H9 (cell line): ENCODE data around the gene RPS24. TPM values are rescaled to one million over a fixed set of nuclear protein-coding genes. Genes with fewer than 3 reads are reported as not detected.

Experiments
- DNase-seq: peaks from one replicate; pipeline ENCODE4 v3.0.0-alpha.2; 2017
- H2AFZ ChIP-seq: one replicate; pipeline ENCODE4 v1.6.1; 2013; ENCODE audit warnings: mild to moderate bottlenecking, low read length, control low read depth, moderate library complexity
- H2AK5ac ChIP-seq: 2 replicates; pipeline ENCODE4 v1.6.1; 2013; ENCODE audit warnings: low read length, control low read depth, mixed read lengths; ENCODE audit not compliant: insufficient read length
- H2BK120ac ChIP-seq: one replicate; pipeline ENCODE4 v1.6.1; 2013; ENCODE audit warnings: low read depth, mild to moderate bottlenecking, low read length, control low read depth, inconsistent platforms; ENCODE audit not compliant: poor library complexity, severe bottlenecking
- H2BK12ac ChIP-seq: 2 replicates; pipeline ENCODE4 v1.6.1; 2013; ENCODE audit warnings: low read length, control low read depth, mixed read lengths, low read depth; ENCODE audit not compliant: insufficient read length
- H2BK15ac ChIP-seq: 2 replicates; pipeline ENCODE4 v1.6.1; 2013; ENCODE audit warnings: low read depth, low read length, control low read depth
- H2BK20ac ChIP-seq: one replicate; pipeline ENCODE4 v1.6.1; 2013; ENCODE audit warnings: low read depth, mild to moderate bottlenecking, low read length, control low read depth, inconsistent platforms; ENCODE audit not compliant: poor library complexity, severe bottlenecking
- H2BK5ac ChIP-seq: 2 replicates; pipeline ENCODE4 v1.6.1; 2013; ENCODE audit warnings: low read length, control low read depth, mixed read lengths; ENCODE audit not compliant: insufficient read length
- H3K14ac ChIP-seq: 2 replicates; pipeline ENCODE4 v1.6.1; 2013; ENCODE audit warnings: low read length, control low read depth; ENCODE audit not compliant: insufficient read depth
- H3K18ac ChIP-seq: 2 replicates; pipeline ENCODE4 v1.6.1; 2013; ENCODE audit warnings: low read depth, mild to moderate bottlenecking, mixed read lengths, low read length, control low read depth; ENCODE audit not compliant: insufficient read length
- H3K23ac ChIP-seq: 2 replicates; pipeline ENCODE4 v1.6.1; 2013; ENCODE audit warnings: low read length, control low read depth, mixed read lengths, low read depth; ENCODE audit not compliant: insufficient read length
- H3K23me2 ChIP-seq: 2 replicates; pipeline ENCODE4 v1.6.1; 2013; ENCODE audit warnings: low read depth, mild to moderate bottlenecking, mixed read lengths, low read length, control low read depth; ENCODE audit not compliant: insufficient read length, poor library complexity, severe bottlenecking
- H3K27ac ChIP-seq: 2 replicates; pipeline ENCODE4 v1.5.1; 2013; ENCODE audit warnings: low read length, control low read depth, mixed read lengths, low read depth; ENCODE audit not compliant: insufficient read length
- H3K27me3 ChIP-seq: 2 replicates; pipeline ENCODE4 v1.6.1; 2013; ENCODE audit warnings: low read length, control low read depth, inconsistent platforms; ENCODE audit not compliant: insufficient read depth
- H3K4ac ChIP-seq: 2 replicates; pipeline ENCODE4 v1.6.1; 2013; ENCODE audit warnings: low read depth, mild to moderate bottlenecking, control low read depth, inconsistent platforms, low read length, moderate library complexity
- H3K4me1 ChIP-seq: 2 replicates; pipeline ENCODE4 v1.6.1; 2013; ENCODE audit warnings: low read length, control low read depth, inconsistent platforms; ENCODE audit not compliant: insufficient read depth
- H3K4me2 ChIP-seq: 2 replicates; pipeline ENCODE4 v1.6.1; 2013; ENCODE audit warnings: low read length, control low read depth, mixed read lengths; ENCODE audit not compliant: insufficient read length, insufficient read depth
- H3K56ac ChIP-seq: 2 replicates; pipeline ENCODE4 v1.6.1; 2013; ENCODE audit warnings: low read depth, mild to moderate bottlenecking, mixed read lengths, low read length, control low read depth; ENCODE audit not compliant: insufficient read length
- H3K79me1 ChIP-seq: 2 replicates; pipeline ENCODE4 v1.6.1; 2013; ENCODE audit warnings: low read depth, mild to moderate bottlenecking, moderate library complexity, low read length, control low read depth, inconsistent platforms; ENCODE audit not compliant: insufficient read depth, poor library complexity, severe bottlenecking
- H3K79me2 ChIP-seq: 2 replicates; pipeline ENCODE4 v1.6.1; 2013; ENCODE audit warnings: low read length, control low read depth, inconsistent platforms; ENCODE audit not compliant: insufficient read depth
- H3K9ac ChIP-seq: 2 replicates; pipeline ENCODE4 v1.6.1; 2013; ENCODE audit warnings: low read length, control low read depth, mixed read lengths; ENCODE audit not compliant: insufficient read length; ENCODE audit errors: extremely low read depth
- H3K9me3 ChIP-seq: one replicate; pipeline ENCODE4 v1.6.1; 2013; ENCODE audit warnings: low read depth, low read length, inconsistent platforms; ENCODE audit not compliant: control insufficient read depth
- H3T11ph ChIP-seq: one replicate; pipeline ENCODE4 v1.6.1; 2013; ENCODE audit warnings: mild to moderate bottlenecking, low read length, control low read depth, inconsistent platforms
- H4K20me1 ChIP-seq: one replicate; pipeline ENCODE4 v1.6.1; 2013; ENCODE audit not compliant: control insufficient read depth, insufficient read length, insufficient read depth
- H4K5ac ChIP-seq: 2 replicates; pipeline ENCODE4 v1.6.1; 2013; ENCODE audit warnings: low read depth, mild to moderate bottlenecking, mixed read lengths, low read length, control low read depth; ENCODE audit not compliant: insufficient read length
- H4K8ac ChIP-seq: replicated peaks from 2 replicates; pipeline ENCODE4 v1.6.1; 2013; ENCODE audit warnings: low read length, control low read depth, mixed read lengths, low read depth; ENCODE audit not compliant: insufficient read length
- H4K91ac ChIP-seq: 2 replicates; pipeline ENCODE4 v1.6.1; 2013; ENCODE audit warnings: low read depth, mild to moderate bottlenecking, moderate library complexity, mixed read lengths, low read length, control low read depth; ENCODE audit not compliant: insufficient read length
- H3K27ac Mint-ChIP-seq, 3 experiments: 2 replicates in 2 of 3; 3 replicates in 1 of 3; pipeline ENCODE4 v1.8.0; 2020 to 2021; ENCODE audit warnings: mixed read lengths in 3 of 3, mild to moderate bottlenecking in 1 of 3, moderate library complexity in 1 of 3
- H3K27me3 Mint-ChIP-seq: 2 replicates; pipeline ENCODE4 v1.8.0; 2021; ENCODE audit warnings: low read depth, mild to moderate bottlenecking, moderate library complexity, mixed read lengths
- H3K36me3 Mint-ChIP-seq, 3 experiments: 2 replicates in 2 of 3; 3 replicates in 1 of 3; pipeline ENCODE4 v1.8.0; 2020 to 2021; ENCODE audit warnings: low read depth in 3 of 3, mixed read lengths in 3 of 3; ENCODE audit not compliant: insufficient read depth in 1 of 3
- H3K4me1 Mint-ChIP-seq, 2 experiments: 2 replicates each; pipeline ENCODE4 v1.8.0; 2020; ENCODE audit warnings: mixed read lengths in 2 of 2
- H3K4me3 Mint-ChIP-seq, 2 experiments: 2 replicates in 1 of 2; 3 replicates in 1 of 2; pipeline ENCODE4 v1.8.0; 2020 to 2021; ENCODE audit warnings: mild to moderate bottlenecking in 2 of 2, mixed read lengths in 2 of 2, moderate library complexity in 1 of 2
- H3K9me3 Mint-ChIP-seq, 2 experiments: 2 replicates in 1 of 2; 3 replicates in 1 of 2; pipeline ENCODE4 v1.8.0; 2020; ENCODE audit warnings: mild to moderate bottlenecking in 2 of 2, mixed read lengths in 2 of 2, moderate library complexity in 1 of 2
- WGBS: extraction: QIAGEN DNeasy Blood & Tissue Kit; methylation state at CpG from one replicate; pipeline ENCODE4 v1.1.7; 2013; ENCODE audit warnings: missing lambda C conversion rate, low lambda C conversion rate, mixed read lengths; ENCODE audit not compliant: insufficient read length; ENCODE audit errors: extremely low coverage; 5-methylcytosine and 5-hydroxymethylcytosine counted together
- total RNA-seq: library from RNA; stranded (reverse); gene quantifications from 2 replicates; pipeline ENCODE4 v1.2.1, GENCODE V29; 2021
- TF ChIP-seq, protein P1 (sequence below): fragments of 200-600 bp; sonication (generic); conservative IDR thresholded peaks from 3 replicates; pipeline ENCODE4 v1.8.0; 2021; ENCODE audit warnings: antibody characterized with exemption, mild to moderate bottlenecking

RPS24 gene
- total RNA-seq, 1 experiment from 2014 or later: 1,966 TPM

- H3K27me3 Mint-ChIP-seq: no peaks in the 10 kb centered on the region; the same call in 1 of the 2 replicates
- no peak overlapping the region for H3K23ac ChIP-seq
- no peak overlapping the region for H4K91ac ChIP-seq
- peaks cover 3% of the 10 kb centered on the region for H4K20me1 ChIP-seq
- H3T11ph ChIP-seq: no peak overlapping the region
- no peaks in the 10 kb centered on the region for H3K9me3 Mint-ChIP-seq
- H3K4me1 ChIP-seq: no peaks in the 10 kb centered on the region; the same call in 1 of the 2 replicates
- H3K27ac Mint-ChIP-seq: peak overlapping the region in 1 of 3 experiments; percentile 12; a peak in 1 of 7 replicates
- no peak overlapping the region for H4K8ac ChIP-seq
- WGBS: no CpG with 5 or more reads among the region's 10 CpGs
- H2BK120ac ChIP-seq: no peak overlapping the region
- no peak overlapping the region for H3K14ac ChIP-seq
- H3K56ac ChIP-seq: no peak overlapping the region
- H3K27me3 ChIP-seq: no peaks in the 10 kb centered on the region
- H4K5ac ChIP-seq: no peak overlapping the region
- H2BK12ac ChIP-seq: no peak overlapping the region
- TF ChIP-seq, protein P1, sequence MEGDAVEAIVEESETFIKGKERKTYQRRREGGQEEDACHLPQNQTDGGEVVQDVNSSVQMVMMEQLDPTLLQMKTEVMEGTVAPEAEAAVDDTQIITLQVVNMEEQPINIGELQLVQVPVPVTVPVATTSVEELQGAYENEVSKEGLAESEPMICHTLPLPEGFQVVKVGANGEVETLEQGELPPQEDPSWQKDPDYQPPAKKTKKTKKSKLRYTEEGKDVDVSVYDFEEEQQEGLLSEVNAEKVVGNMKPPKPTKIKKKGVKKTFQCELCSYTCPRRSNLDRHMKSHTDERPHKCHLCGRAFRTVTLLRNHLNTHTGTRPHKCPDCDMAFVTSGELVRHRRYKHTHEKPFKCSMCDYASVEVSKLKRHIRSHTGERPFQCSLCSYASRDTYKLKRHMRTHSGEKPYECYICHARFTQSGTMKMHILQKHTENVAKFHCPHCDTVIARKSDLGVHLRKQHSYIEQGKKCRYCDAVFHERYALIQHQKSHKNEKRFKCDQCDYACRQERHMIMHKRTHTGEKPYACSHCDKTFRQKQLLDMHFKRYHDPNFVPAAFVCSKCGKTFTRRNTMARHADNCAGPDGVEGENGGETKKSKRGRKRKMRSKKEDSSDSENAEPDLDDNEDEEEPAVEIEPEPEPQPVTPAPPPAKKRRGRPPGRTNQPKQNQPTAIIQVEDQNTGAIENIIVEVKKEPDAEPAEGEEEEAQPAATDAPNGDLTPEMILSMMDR: 0 out of 3 replicates have a peak, but pooled peaks have one; percentile 13
- H2BK5ac ChIP-seq: no peak overlapping the region
- H3K79me1 ChIP-seq: no peaks in the 10 kb centered on the region
- peaks cover 23 to 33% (median 26%) of the 10 kb centered on the region in 3 experiments; a peak in 6 of 7 replicates for H3K36me3 Mint-ChIP-seq
- H2AFZ ChIP-seq: no peak overlapping the region
- no peak overlapping the region for H3K4me2 ChIP-seq
- peaks cover 39 to 40% of the 10 kb centered on the region in 2 experiments for H3K4me1 Mint-ChIP-seq
- H3K18ac ChIP-seq: no peak overlapping the region
- DNase-seq: no peak
- no peak overlapping the region for H3K4me3 Mint-ChIP-seq
- no peak overlapping the region for H3K9ac ChIP-seq
- H3K23me2 ChIP-seq: no peaks in the 10 kb centered on the region
- no peak overlapping the region for H3K4ac ChIP-seq
- no peak overlapping the region for H3K27ac ChIP-seq
- no peak overlapping the region for H2BK15ac ChIP-seq
- H2AK5ac ChIP-seq: no peak overlapping the region
- H2BK20ac ChIP-seq: no peak overlapping the region
- no peaks in the 10 kb centered on the region for H3K9me3 ChIP-seq
- no peaks in the 10 kb centered on the region for H3K79me2 ChIP-seq
These were observed 11.6 kb downstream of the RPS24 start for GRCh38 chr10:78045237-78045636.
